Measurements from ENCODE around the gene H2AZ1. TPM values are rescaled to one million over a fixed set of nuclear protein-coding genes. Genes with fewer than 3 reads are reported as not detected.
A peak's percentile ranks its signal among the peaks of the same experiment; 100 is the strongest.

Gene H2AZ1
- total and polyA plus RNA-seq, 2 experiments from 2014 or later = 123 to 452 TPM

GRCh38 chr4:99949034-99949998 is 759 bp downstream of the H2AZ1 start:
- H3K4me1 ChIP-seq (ENCODE audit: low read depth) = peaks cover 16% of the 10 kb centered on the region
- H3K36me3 ChIP-seq = peaks cover 6% of the 10 kb centered on the region
- H3K27me3 ChIP-seq = no peaks in the 10 kb centered on the region
- H3K9me3 ChIP-seq (ENCODE audit: low read depth) = no peaks in the 10 kb centered on the region
- H3K4me3 ChIP-seq = peak overlapping the region; percentile 89
- peak; percentile 96 to 97 for DNase-seq (ENCODE audit: low read depth in 1 of 2, low spot score in 1 of 2)
- TF ChIP-seq, protein P1, sequence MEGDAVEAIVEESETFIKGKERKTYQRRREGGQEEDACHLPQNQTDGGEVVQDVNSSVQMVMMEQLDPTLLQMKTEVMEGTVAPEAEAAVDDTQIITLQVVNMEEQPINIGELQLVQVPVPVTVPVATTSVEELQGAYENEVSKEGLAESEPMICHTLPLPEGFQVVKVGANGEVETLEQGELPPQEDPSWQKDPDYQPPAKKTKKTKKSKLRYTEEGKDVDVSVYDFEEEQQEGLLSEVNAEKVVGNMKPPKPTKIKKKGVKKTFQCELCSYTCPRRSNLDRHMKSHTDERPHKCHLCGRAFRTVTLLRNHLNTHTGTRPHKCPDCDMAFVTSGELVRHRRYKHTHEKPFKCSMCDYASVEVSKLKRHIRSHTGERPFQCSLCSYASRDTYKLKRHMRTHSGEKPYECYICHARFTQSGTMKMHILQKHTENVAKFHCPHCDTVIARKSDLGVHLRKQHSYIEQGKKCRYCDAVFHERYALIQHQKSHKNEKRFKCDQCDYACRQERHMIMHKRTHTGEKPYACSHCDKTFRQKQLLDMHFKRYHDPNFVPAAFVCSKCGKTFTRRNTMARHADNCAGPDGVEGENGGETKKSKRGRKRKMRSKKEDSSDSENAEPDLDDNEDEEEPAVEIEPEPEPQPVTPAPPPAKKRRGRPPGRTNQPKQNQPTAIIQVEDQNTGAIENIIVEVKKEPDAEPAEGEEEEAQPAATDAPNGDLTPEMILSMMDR (IDR thresholded peaks at IDR 0.05; ENCODE audit: low read depth, low read length) = peak; percentile 93
- peak overlapping the region; percentile 95 for H3K27ac ChIP-seq

DNA sequence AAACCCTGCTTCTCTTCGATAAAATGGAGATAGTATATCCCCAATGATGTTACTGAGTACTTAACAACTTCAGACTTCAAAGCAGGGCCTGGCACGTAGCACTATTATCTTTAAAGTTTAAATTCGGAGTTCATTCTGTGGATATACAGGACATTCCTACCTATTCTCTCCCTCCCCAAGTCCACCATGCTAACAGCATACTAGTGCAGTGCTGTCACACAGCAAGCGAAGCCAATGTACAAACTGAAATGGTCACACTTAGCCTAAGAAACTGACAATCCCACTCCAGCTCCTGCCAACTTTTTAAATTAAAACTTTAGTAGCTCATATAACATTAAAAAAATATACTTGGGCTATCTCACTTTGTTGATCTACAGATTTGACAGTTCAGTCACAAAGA is 2.5 kb downstream of the H2AZ1 start:
- DNase-seq (ENCODE audit: low read depth in 1 of 2, low spot score in 1 of 2) = no peak
- no peaks in the 10 kb centered on the region for H3K27me3 ChIP-seq
- H3K4me1 ChIP-seq (ENCODE audit: low read depth) = peaks cover 16% of the 10 kb centered on the region
- TF ChIP-seq, protein P1 (IDR thresholded peaks at IDR 0.05; ENCODE audit: low read depth, low read length) = no peak
- no peaks in the 10 kb centered on the region for H3K9me3 ChIP-seq (ENCODE audit: low read depth)
- peaks cover 6% of the 10 kb centered on the region for H3K36me3 ChIP-seq
- peak overlapping the region; percentile 91 for H3K27ac ChIP-seq
- H3K4me3 ChIP-seq = no peak overlapping the region

GRCh38 chr4:99947190-99947578 is 2.9 kb downstream of the H2AZ1 start:
- TF ChIP-seq, protein P1 (IDR thresholded peaks at IDR 0.05; ENCODE audit: low read depth, low read length) = no peak
- H3K36me3 ChIP-seq = peaks cover 6% of the 10 kb centered on the region
- peak overlapping the region; percentile 91 for H3K27ac ChIP-seq

GRCh38 chr4:99946356-99947189 is 3.5 kb downstream of the H2AZ1 start, which contains the start of gene DNAJB14:
DNAJB14 (minus strand) TSS chr4:99946618; CDS start chr4:99946571, 47 bp downstream.
- Histone ChIP-seq H3K4me3 (peak within 1 kb of the TSS; percentile 99), H3K9me3 (ENCODE audit: low read depth) (no peaks in the 10 kb centered on the region), H3K27ac (peak within 1 kb of the TSS; percentile 91), H3K36me3 (peaks cover 9% of the 10 kb centered on the region), H3K4me1 (ENCODE audit: low read depth) (peaks cover 16% of the 10 kb centered on the region), H3K27me3 (no peaks in the 10 kb centered on the region)
- TF ChIP-seq, protein P1 (IDR thresholded peaks at IDR 0.05; ENCODE audit: low read depth, low read length) = no peak
- peak; percentile 82 to 87 for DNase-seq (ENCODE audit: low read depth in 1 of 2, low spot score in 1 of 2)

More at GRCh38 chr4:99947190-99947578, 2.9 kb downstream of the H2AZ1 start:
- DNase-seq (ENCODE audit: low read depth in 1 of 2, low spot score in 1 of 2) = peak in 1 of 2 donors; percentile 0
- H3K27me3 ChIP-seq = no peaks in the 10 kb centered on the region
- H3K9me3 ChIP-seq (ENCODE audit: low read depth) = no peaks in the 10 kb centered on the region
- H3K4me1 ChIP-seq (ENCODE audit: low read depth) = peaks cover 16% of the 10 kb centered on the region
- peak overlapping the region; percentile 99 for H3K4me3 ChIP-seq

GRCh38 chr4:99945718-99946355 is 4.2 kb downstream of the H2AZ1 start:
- Histone ChIP-seq H3K4me1 (ENCODE audit: low read depth) (peaks cover 16% of the 10 kb centered on the region), H3K27me3 (no peaks in the 10 kb centered on the region), H3K9me3 (ENCODE audit: low read depth) (no peaks in the 10 kb centered on the region), H3K36me3 (peaks cover 9% of the 10 kb centered on the region), H3K4me3 (peak overlapping the region; percentile 99), H3K27ac (peak overlapping the region; percentile 91)
- TF ChIP-seq, protein P1 (IDR thresholded peaks at IDR 0.05; ENCODE audit: low read depth, low read length) = no peak
- peak; percentile 27 to 47 for DNase-seq (ENCODE audit: low read depth in 1 of 2, low spot score in 1 of 2)
